Esophagus muscularis mucosa (tissue), 3 donors: Measurements from ENCODE around the gene TXLNB.

Source experiments
- POLR2A ChIP-seq: fragments of 450-650 bp; IDR thresholded peaks from one replicate; pipeline ENCODE4 v1.6.1; 2017; ENCODE audit warnings: antibody characterized with exemption, moderate library complexity, mild to moderate bottlenecking, low read depth
- POLR2AphosphoS5 ChIP-seq, 2 donors: sonication (generic); formaldehyde crosslinking; IDR thresholded peaks; one replicate each; pipeline ENCODE4 v1.6.1; 2017; ENCODE audit warnings: antibody characterized with exemption in 2 of 2
- TF ChIP-seq, protein P1 (sequence below), 3 experiments: fragments of 200-600 bp in 2 of 3; fragments of 450-650 bp in 1 of 3; sonication (generic) in 2 of 3; IDR thresholded peaks; one replicate each; pipeline ENCODE4 v1.5.1; 2017 to 2019; ENCODE audit warnings: antibody characterized with exemption in 3 of 3, mild to moderate bottlenecking in 2 of 3, moderate library complexity in 1 of 3

DNA sequence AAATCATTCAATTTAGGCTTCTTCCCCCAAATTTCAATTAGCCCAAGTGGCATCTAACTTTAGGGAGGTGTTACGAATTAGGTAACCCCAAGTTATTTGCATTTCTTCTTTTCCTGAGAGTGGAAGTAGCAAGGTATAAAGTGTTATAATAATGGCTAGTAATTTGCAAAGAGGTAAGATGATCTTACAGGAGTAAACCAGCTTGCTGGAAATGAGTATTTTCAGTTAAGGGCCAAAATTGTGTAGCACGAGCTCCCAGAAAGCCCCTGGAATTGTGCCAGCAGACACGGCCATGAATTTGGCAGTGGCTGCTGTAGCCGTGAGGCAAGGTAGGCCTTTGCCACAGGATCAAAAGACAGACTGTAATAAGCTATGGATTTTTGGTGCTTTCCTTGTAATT, 44.7 kb upstream of the TXLNB start:
- no peak for TF ChIP-seq POLR2A
- TF ChIP-seq, protein P1, sequence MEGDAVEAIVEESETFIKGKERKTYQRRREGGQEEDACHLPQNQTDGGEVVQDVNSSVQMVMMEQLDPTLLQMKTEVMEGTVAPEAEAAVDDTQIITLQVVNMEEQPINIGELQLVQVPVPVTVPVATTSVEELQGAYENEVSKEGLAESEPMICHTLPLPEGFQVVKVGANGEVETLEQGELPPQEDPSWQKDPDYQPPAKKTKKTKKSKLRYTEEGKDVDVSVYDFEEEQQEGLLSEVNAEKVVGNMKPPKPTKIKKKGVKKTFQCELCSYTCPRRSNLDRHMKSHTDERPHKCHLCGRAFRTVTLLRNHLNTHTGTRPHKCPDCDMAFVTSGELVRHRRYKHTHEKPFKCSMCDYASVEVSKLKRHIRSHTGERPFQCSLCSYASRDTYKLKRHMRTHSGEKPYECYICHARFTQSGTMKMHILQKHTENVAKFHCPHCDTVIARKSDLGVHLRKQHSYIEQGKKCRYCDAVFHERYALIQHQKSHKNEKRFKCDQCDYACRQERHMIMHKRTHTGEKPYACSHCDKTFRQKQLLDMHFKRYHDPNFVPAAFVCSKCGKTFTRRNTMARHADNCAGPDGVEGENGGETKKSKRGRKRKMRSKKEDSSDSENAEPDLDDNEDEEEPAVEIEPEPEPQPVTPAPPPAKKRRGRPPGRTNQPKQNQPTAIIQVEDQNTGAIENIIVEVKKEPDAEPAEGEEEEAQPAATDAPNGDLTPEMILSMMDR (IDR thresholded peaks at IDR 0.05) = no peak
- peak in 1 of 2 donors; percentile 21 for TF ChIP-seq POLR2AphosphoS5 (IDR thresholded peaks at IDR 0.05)
